ENCODE results near the gene TRIM37.

GRCh38 chr17:59030811-59031210 lies 75.9 kb downstream of the TRIM37 start:
- TF ChIP-seq CTCF (IDR thresholded peaks at IDR 0.05 in 8 of 11, conservative IDR thresholded peaks at IDR 0.05 in 3 of 11), result no peak
- TF ChIP-seq POLR2A (IDR thresholded peaks at IDR 0.05), result no peak

Measured in spleen (tissue), 7 donors.